Esophagus squamous epithelium (tissue), 4 donors: Measurements from ENCODE around the gene SSMEM1.

Experiments used
- POLR2A ChIP-seq, 4 donors: fragments of 450-650 bp; IDR thresholded peaks; one replicate each; pipeline ENCODE4 v1.6.1; 2017; ENCODE audit warnings: antibody characterized with exemption in 4 of 4, mild to moderate bottlenecking in 4 of 4, moderate library complexity in 3 of 4
- TF ChIP-seq, protein P1 (sequence below), 6 experiments: fragments of 450-650 bp in 4 of 6; fragments of 200-600 bp in 2 of 6; sonication (generic) in 2 of 6; IDR thresholded peaks; one replicate each; pipeline ENCODE4 v1.5.1; 2016 to 2019; ENCODE audit warnings: antibody characterized with exemption in 6 of 6, mild to moderate bottlenecking in 4 of 6, moderate library complexity in 4 of 6

DNA sequence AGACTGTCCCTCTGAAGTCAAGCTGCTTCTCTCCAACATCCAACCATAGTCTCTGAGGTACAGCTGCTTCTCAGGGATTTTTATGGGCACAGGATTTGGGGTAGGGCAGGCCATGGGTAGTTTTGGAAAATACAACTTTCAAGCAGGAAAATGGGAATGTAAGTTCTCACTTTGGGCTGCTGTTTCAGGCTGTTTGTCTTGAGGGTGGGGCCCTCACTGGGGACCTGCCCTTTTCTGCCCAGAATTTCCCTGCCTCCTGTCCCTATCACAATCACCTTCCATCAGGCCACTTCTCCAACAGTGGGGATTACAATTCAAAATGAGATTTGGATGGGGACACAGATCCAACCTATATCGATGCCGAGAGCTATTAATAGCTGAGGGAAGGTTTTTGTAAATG is 24.5 kb downstream of the SSMEM1 start:
- TF ChIP-seq, protein P1, sequence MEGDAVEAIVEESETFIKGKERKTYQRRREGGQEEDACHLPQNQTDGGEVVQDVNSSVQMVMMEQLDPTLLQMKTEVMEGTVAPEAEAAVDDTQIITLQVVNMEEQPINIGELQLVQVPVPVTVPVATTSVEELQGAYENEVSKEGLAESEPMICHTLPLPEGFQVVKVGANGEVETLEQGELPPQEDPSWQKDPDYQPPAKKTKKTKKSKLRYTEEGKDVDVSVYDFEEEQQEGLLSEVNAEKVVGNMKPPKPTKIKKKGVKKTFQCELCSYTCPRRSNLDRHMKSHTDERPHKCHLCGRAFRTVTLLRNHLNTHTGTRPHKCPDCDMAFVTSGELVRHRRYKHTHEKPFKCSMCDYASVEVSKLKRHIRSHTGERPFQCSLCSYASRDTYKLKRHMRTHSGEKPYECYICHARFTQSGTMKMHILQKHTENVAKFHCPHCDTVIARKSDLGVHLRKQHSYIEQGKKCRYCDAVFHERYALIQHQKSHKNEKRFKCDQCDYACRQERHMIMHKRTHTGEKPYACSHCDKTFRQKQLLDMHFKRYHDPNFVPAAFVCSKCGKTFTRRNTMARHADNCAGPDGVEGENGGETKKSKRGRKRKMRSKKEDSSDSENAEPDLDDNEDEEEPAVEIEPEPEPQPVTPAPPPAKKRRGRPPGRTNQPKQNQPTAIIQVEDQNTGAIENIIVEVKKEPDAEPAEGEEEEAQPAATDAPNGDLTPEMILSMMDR (IDR thresholded peaks at IDR 0.05), result no peak
- TF ChIP-seq POLR2A (IDR thresholded peaks at IDR 0.05), result no peak
